ENCODE data around the gene STAT6. TPM values are rescaled to one million over a fixed set of nuclear protein-coding genes. Genes with fewer than 3 reads are reported as not detected.

STAT6 gene
- total RNA-seq, 1 experiment from 2014 or later, result 44.2 TPM

- Histone ChIP-seq H3K4me3 (ENCODE audit: low read depth, low read length) (no peak overlapping the region), H3K36me3 (ENCODE audit: control insufficient read depth, insufficient read depth, low read length) (peaks cover 8% of the 10 kb centered on the region), H3K4me1 (peaks cover 4% of the 10 kb centered on the region; the same call in 1 of the 2 replicates), H3K9me3 (no peaks in the 10 kb centered on the region), H3K27me3 (replicated peaks; ENCODE audit: control insufficient read depth, insufficient read depth, low read length) (no peaks in the 10 kb centered on the region)
- Mint-ChIP-seq H3K27ac (ENCODE audit: unreplicated experiment) (no peak overlapping the region), H3K4me1 (ENCODE audit: low read depth, unreplicated experiment) (peaks cover 6% of the 10 kb centered on the region), H3K9me3 (ENCODE audit: unreplicated experiment) (no peaks in the 10 kb centered on the region), H3K4me3 (ENCODE audit: unreplicated experiment) (no peak overlapping the region), H3K36me3 (ENCODE audit: insufficient read depth, unreplicated experiment) (peaks cover 75% of the 10 kb centered on the region), H3K27me3 (ENCODE audit: insufficient read depth, unreplicated experiment) (no peaks in the 10 kb centered on the region)
- BruUV-seq (replicated peaks), result no TSS peak
- ChIA-PET POLR2A (no interaction called here), CTCF (no interaction called here)
- intact Hi-C loops (cut with micrococcal nuclease; ENCODE audit: unreplicated experiment), result no loop called here
- no peak for DNase-seq
- TF ChIP-seq, protein P1, sequence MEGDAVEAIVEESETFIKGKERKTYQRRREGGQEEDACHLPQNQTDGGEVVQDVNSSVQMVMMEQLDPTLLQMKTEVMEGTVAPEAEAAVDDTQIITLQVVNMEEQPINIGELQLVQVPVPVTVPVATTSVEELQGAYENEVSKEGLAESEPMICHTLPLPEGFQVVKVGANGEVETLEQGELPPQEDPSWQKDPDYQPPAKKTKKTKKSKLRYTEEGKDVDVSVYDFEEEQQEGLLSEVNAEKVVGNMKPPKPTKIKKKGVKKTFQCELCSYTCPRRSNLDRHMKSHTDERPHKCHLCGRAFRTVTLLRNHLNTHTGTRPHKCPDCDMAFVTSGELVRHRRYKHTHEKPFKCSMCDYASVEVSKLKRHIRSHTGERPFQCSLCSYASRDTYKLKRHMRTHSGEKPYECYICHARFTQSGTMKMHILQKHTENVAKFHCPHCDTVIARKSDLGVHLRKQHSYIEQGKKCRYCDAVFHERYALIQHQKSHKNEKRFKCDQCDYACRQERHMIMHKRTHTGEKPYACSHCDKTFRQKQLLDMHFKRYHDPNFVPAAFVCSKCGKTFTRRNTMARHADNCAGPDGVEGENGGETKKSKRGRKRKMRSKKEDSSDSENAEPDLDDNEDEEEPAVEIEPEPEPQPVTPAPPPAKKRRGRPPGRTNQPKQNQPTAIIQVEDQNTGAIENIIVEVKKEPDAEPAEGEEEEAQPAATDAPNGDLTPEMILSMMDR (IDR thresholded peaks at IDR 0.05; ENCODE audit: insufficient read depth in 1 of 2, low read depth in 1 of 2, low read length in 1 of 2, severe bottlenecking in 1 of 2, unreplicated experiment in 1 of 2), result no peak
These were observed 48.9 kb upstream of the STAT6 start for GRCh38 chr12:57160040-57160439.

DNA sequence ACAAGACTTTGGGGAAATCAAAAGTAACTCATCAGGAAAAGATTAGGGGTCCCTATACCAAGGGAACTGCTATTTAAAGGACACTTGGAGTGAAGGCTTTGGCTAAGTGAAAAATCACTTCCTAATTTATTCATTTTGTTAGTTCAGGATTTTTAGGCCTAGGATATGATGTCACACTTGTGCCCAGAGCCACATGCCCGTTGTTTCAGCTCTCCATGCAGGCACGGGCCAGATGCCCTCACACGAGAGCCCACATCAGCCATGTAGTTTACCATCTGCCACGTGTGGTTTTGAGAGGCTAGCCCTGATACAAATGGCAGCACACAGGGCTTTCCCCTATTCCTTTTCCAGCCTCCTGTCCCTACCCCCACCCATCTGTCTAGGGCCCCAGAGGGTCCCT, 48.1 kb upstream of the STAT6 start:
- DNase-seq, result no peak

DNA sequence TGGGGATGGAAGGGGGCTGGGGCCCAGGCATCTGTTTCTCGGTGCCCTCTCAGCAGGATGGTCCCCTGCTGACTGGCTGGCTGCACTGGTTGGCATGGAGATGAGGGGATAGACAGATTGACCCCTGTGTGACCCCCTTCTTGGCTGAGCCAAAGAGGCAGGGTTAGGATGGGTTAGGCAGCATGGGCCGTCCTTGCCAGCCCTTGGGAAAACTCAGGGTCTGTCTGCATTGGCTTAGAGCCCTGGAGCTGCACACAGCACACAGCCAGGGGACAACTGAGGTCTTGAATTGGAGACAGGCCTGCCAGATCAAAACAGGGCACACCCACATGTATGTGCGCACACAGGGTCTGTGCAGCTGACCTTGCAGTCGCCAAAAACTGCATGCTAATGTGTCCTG, 47.5 kb upstream of the STAT6 start:
- intact Hi-C loops (cut with micrococcal nuclease; ENCODE audit: unreplicated experiment), result no loop called here
- ChIA-PET POLR2A (no interaction called here), CTCF (no interaction called here)
- H3K4me1 Mint-ChIP-seq (ENCODE audit: low read depth, unreplicated experiment), result peaks cover 9% of the 10 kb centered on the region
- H3K27me3 Mint-ChIP-seq (ENCODE audit: insufficient read depth, unreplicated experiment), result no peaks in the 10 kb centered on the region
- no peaks in the 10 kb centered on the region for H3K9me3 Mint-ChIP-seq (ENCODE audit: unreplicated experiment)
- no TSS peak for BruUV-seq (replicated peaks)
- Histone ChIP-seq H3K4me1 (peaks cover 15% of the 10 kb centered on the region), H3K36me3 (ENCODE audit: control insufficient read depth, insufficient read depth, low read length) (peaks cover 8% of the 10 kb centered on the region), H3K27me3 (replicated peaks; ENCODE audit: control insufficient read depth, insufficient read depth, low read length) (no peaks in the 10 kb centered on the region), H3K9me3 (no peaks in the 10 kb centered on the region), H3K4me3 (ENCODE audit: low read depth, low read length) (no peak overlapping the region)
- TF ChIP-seq, protein P1 (IDR thresholded peaks at IDR 0.05; ENCODE audit: insufficient read depth in 1 of 2, low read depth in 1 of 2, low read length in 1 of 2, severe bottlenecking in 1 of 2, unreplicated experiment in 1 of 2), result no peak
- DNase-seq, result no peak
- no peak overlapping the region for H3K4me3 Mint-ChIP-seq (ENCODE audit: unreplicated experiment)
- H3K36me3 Mint-ChIP-seq (ENCODE audit: insufficient read depth, unreplicated experiment), result peaks cover 74% of the 10 kb centered on the region
- H3K27ac Mint-ChIP-seq (ENCODE audit: unreplicated experiment), result no peak overlapping the region

More for the DNA sequence above, 48.1 kb upstream of the STAT6 start:
- Histone ChIP-seq H3K4me1 (peaks cover 10% of the 10 kb centered on the region), H3K27me3 (replicated peaks; ENCODE audit: control insufficient read depth, insufficient read depth, low read length) (no peaks in the 10 kb centered on the region), H3K4me3 (ENCODE audit: low read depth, low read length) (no peak overlapping the region), H3K9me3 (no peaks in the 10 kb centered on the region), H3K36me3 (ENCODE audit: control insufficient read depth, insufficient read depth, low read length) (peaks cover 8% of the 10 kb centered on the region)
- Mint-ChIP-seq H3K4me3 (ENCODE audit: unreplicated experiment) (no peak overlapping the region), H3K27ac (ENCODE audit: unreplicated experiment) (no peak overlapping the region), H3K9me3 (ENCODE audit: unreplicated experiment) (no peaks in the 10 kb centered on the region), H3K4me1 (ENCODE audit: low read depth, unreplicated experiment) (peaks cover 7% of the 10 kb centered on the region), H3K36me3 (ENCODE audit: insufficient read depth, unreplicated experiment) (peaks cover 74% of the 10 kb centered on the region), H3K27me3 (ENCODE audit: insufficient read depth, unreplicated experiment) (no peaks in the 10 kb centered on the region)
- TF ChIP-seq, protein P1 (IDR thresholded peaks at IDR 0.05; ENCODE audit: insufficient read depth in 1 of 2, low read depth in 1 of 2, low read length in 1 of 2, severe bottlenecking in 1 of 2, unreplicated experiment in 1 of 2), result no peak
- intact Hi-C loops (cut with micrococcal nuclease; ENCODE audit: unreplicated experiment), result no loop called here
- CTCF ChIA-PET, result no interaction called here
- POLR2A ChIA-PET, result no interaction called here
- BruUV-seq (replicated peaks), result no TSS peak
